Tibial nerve (tissue), 4 donors: ENCODE results near the gene BBC3. TPM values are rescaled to one million over a fixed set of nuclear protein-coding genes. Genes with fewer than 3 reads are reported as not detected.
"Not testable (repeated sequence)": the region's sequence is repeated elsewhere in the genome, so short reads cannot be mapped to it uniquely, and the experiment has no call there.

Source experiments
- DNase-seq, 2 donors: peaks; one replicate each; pipeline ENCODE4 v3.0.0-alpha.2; 2019; ENCODE audit warnings: low spot score in 2 of 2
- H3K27ac ChIP-seq, 4 donors: fragments of 200-600 bp; sonication (generic) in 3 of 4; one replicate each; pipeline ENCODE4 v1.5.1; 2017 to 2019; ENCODE audit warnings: mild to moderate bottlenecking in 1 of 4
- H3K27me3 ChIP-seq, 2 donors: fragments of 200-600 bp; sonication (generic) in 1 of 2; one replicate each; pipeline versions ENCODE4 v1.5.1 to v1.6.0; 2017 to 2019
- H3K36me3 ChIP-seq, 3 donors: fragments of 200-600 bp; sonication (generic); one replicate each; pipeline ENCODE4 v1.5.1; 2018 to 2019
- H3K4me1 ChIP-seq, 4 donors: fragments of 200-600 bp; sonication (generic) in 3 of 4; one replicate each; pipeline ENCODE4 v1.5.1; 2017 to 2019
- H3K4me3 ChIP-seq, 4 donors: fragments of 200-600 bp; sonication (generic) in 3 of 4; one replicate each; pipeline ENCODE4 v1.5.1; 2017 to 2019; ENCODE audit warnings: mild to moderate bottlenecking in 1 of 4, moderate library complexity in 1 of 4
- H3K9me3 ChIP-seq, 4 donors: fragments of 200-600 bp; sonication (generic) in 3 of 4; one replicate each; pipeline ENCODE4 v1.5.1; 2017 to 2019
- EP300 ChIP-seq, 2 donors: sonication (generic); formaldehyde crosslinking; IDR thresholded peaks; one replicate each; pipeline ENCODE4 v1.6.1; 2017; ENCODE audit warnings: antibody characterized with exemption in 2 of 2, mild to moderate bottlenecking in 1 of 2
- POLR2A ChIP-seq, 2 donors: fragments of 450-650 bp; IDR thresholded peaks; one replicate each; pipeline ENCODE4 v1.6.1; 2017; ENCODE audit warnings: antibody characterized with exemption in 2 of 2, mild to moderate bottlenecking in 2 of 2, moderate library complexity in 2 of 2
- WGBS, 2 donors: methylation state at CpG; one replicate each; pipeline ENCODE4 v1.1.5; 2018; 5-methylcytosine and 5-hydroxymethylcytosine counted together
- total RNA-seq, 4 donors: library from RNA; depleted of rRNA; stranded (reverse); fragments of >200 nt; gene quantifications; one replicate each; pipeline ENCODE4 v1.1.0, GENCODE V29; 2016
- TF ChIP-seq, protein P1 (sequence below), 5 experiments: fragments of 200-600 bp in 3 of 5; fragments of 450-650 bp in 2 of 5; sonication (generic) in 3 of 5; IDR thresholded peaks; one replicate each; pipeline ENCODE4 v1.5.1; 2016 to 2019; ENCODE audit warnings: antibody characterized with exemption in 5 of 5, mild to moderate bottlenecking in 3 of 5, moderate library complexity in 2 of 5

BBC3 gene
- total RNA-seq, 4 donors from 2014 or later = 2.8 to 11.0 (median 6.3) TPM

DNA sequence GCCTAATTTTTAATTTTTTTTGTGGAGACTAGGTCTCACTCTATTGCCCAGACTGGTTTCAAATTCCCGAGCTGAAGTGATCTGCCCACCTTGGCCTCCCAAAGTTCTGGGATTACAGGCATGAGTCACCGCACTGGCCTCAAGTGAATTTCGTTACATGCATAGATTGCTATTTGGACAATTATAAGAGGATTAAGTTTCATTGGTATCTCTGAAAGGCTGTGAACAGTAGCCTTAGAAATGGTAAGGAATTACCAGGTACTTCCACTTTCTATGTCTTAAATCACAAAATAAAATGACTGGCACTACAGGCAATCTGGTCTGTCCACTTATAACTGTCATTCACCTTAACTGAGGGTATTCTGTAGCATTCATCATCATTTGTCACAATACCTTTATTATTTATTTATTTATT lies 22.5 kb upstream of the BBC3 start:
- Histone ChIP-seq H3K9me3 (no peaks in the 10 kb centered on the region), H3K27me3 (no peaks in the 10 kb centered on the region), H3K36me3 (peaks cover 0 to 4% (median 0%) of the 10 kb centered on the region in 3 donors), H3K27ac (no peak overlapping the region), H3K4me3 (no peak overlapping the region), H3K4me1 (peaks cover 0 to 27% (median 15%) of the 10 kb centered on the region in 4 donors)
- TF ChIP-seq POLR2A (IDR thresholded peaks at IDR 0.05) = no peak
- TF ChIP-seq, protein P1, sequence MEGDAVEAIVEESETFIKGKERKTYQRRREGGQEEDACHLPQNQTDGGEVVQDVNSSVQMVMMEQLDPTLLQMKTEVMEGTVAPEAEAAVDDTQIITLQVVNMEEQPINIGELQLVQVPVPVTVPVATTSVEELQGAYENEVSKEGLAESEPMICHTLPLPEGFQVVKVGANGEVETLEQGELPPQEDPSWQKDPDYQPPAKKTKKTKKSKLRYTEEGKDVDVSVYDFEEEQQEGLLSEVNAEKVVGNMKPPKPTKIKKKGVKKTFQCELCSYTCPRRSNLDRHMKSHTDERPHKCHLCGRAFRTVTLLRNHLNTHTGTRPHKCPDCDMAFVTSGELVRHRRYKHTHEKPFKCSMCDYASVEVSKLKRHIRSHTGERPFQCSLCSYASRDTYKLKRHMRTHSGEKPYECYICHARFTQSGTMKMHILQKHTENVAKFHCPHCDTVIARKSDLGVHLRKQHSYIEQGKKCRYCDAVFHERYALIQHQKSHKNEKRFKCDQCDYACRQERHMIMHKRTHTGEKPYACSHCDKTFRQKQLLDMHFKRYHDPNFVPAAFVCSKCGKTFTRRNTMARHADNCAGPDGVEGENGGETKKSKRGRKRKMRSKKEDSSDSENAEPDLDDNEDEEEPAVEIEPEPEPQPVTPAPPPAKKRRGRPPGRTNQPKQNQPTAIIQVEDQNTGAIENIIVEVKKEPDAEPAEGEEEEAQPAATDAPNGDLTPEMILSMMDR (IDR thresholded peaks at IDR 0.05) = no peak
- TF ChIP-seq EP300 (IDR thresholded peaks at IDR 0.05) = no peak
- 72 to 74% methylated on average over 3 of the region's 3 CpGs for WGBS, 2 donors
- DNase-seq = no peak

DNA sequence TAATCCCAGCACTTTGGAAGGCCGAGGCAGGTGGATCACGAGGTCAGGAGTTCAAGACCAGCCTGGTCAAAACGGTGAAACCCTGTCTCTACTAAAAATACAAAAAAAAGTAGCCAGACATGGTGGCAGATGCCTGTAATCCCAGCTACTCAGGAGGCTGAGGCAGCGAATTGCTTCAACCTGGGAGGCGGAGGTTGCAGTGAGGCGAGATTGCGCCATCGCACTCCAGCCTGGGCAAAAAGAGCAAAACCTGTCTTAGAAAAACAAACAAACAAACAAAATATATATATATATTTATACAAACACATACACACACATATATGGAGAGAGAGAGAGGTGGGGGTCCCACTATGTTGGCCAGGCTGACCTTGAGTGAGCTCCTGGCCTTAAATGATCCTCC lies 22.0 kb upstream of the BBC3 start:
- H3K9me3 ChIP-seq, H3K36me3 ChIP-seq, H3K27ac ChIP-seq, H3K4me3 ChIP-seq, H3K27me3 ChIP-seq, DNase-seq: not testable (repeated sequence)
- 81 to 90% methylated on average over 8 of the region's 8 CpGs for WGBS, 2 donors
- H3K4me1 ChIP-seq = peaks cover 0 to 22% (median 11%) of the 10 kb centered on the region in 4 donors

DNA sequence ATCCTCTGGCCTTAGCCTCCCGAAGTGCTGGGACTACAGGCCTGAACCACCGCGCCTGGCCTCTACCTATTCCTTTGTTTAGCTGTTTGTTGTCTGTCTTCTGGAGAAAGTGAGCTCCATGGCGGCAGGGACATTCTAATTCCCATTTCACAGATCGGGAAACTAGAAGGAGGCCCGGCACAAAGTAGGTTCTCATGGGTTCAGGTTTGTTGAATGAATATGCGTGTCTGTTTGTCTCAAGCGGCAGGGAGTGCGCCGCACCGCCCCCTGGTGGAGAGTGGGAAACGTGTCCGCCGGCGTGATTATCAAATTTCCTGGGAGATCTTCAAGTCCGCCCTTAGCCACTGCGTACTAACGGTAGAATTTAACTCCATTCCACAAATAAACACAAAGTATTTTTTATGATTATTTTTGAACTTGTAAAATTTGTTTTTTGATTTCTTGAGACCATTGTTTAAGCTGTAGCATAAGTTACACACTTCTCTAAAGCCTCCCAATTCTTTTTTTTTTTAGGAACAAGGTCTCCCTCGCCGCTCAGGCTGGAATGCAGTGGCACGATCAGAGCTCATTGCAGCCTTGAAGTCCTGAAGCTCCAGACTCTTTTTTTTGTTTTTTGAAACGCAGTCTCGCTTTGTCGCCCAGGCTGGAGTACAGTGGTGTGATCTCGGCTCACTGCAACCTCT lies 16.4 kb upstream of the BBC3 start:
- no peak overlapping the region for H3K4me3 ChIP-seq
- WGBS, 2 donors = 29 to 32% methylated on average over 25 of the region's 25 CpGs
- no peak overlapping the region for H3K27ac ChIP-seq

DNA sequence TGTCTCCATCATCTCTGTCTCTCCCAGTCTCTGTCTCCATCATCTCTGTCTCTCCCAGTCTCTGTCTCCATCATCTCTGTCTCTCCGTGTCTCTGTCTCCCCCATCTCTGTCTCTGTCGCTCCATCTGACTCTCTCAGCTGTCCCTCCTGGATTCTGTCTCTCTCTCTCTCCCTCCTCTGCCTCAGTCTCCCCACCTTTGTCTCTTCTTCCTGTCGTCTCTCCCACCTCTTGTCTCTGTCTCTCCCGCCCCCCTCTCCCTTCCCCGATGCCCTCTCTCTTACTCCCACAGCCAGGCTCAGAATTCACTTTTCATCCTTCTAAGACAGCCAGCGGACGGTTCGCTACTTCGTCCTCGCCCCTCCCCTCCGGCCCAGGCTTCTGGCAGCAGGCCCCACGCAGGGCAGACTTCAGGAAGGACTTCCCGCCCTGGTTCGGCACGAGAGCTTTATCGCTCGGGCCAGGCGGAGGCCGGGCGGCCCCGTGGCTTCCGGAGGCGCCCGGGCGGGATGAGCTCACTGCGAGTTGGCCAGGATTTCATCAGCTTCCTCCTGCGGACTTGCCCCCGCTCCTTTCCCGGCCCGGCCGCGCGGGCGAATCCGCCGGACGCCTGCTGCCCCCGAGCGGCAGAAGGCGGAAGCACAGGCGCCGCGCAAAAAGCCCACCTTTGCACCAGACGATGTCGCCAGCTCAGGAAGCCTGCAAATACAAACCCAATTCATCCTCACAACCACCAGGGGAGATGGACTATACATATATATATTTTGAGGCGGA lies 13.0 kb upstream of the BBC3 start:
- TF ChIP-seq POLR2A (IDR thresholded peaks at IDR 0.05) (peak in 1 of 2 donors; percentile 16), EP300 (IDR thresholded peaks at IDR 0.05) (peak; percentile 63 to 90)
- TF ChIP-seq, protein P1 (IDR thresholded peaks at IDR 0.05) = peak; percentile 99 to 100 (median 99)
- H3K36me3 ChIP-seq = no peaks in the 10 kb centered on the region
- peak; percentile 75 to 77 for DNase-seq
- 3 to 4% methylated on average over 17 to 30 of the region's 46 CpGs for WGBS, 2 donors
- no peaks in the 10 kb centered on the region for H3K9me3 ChIP-seq
- H3K27ac ChIP-seq = peak overlapping the region in 2 of 4 donors; percentile 60 to 73
- H3K27me3 ChIP-seq = peaks cover 0 to 12% of the 10 kb centered on the region in 2 donors
- H3K4me3 ChIP-seq = peak overlapping the region in 2 of 4 donors; percentile 40 to 44
- peaks cover 0 to 54% (median 28%) of the 10 kb centered on the region in 4 donors for H3K4me1 ChIP-seq

More for the DNA sequence above, 16.4 kb upstream of the BBC3 start:
- Histone ChIP-seq H3K27me3 (no peaks in the 10 kb centered on the region), H3K9me3 (no peaks in the 10 kb centered on the region), H3K36me3 (no peaks in the 10 kb centered on the region), H3K4me1 (peaks cover 0 to 38% (median 15%) of the 10 kb centered on the region in 4 donors)
- DNase-seq = peak; percentile 67 to 79
- TF ChIP-seq EP300 (IDR thresholded peaks at IDR 0.05) = no peak
- TF ChIP-seq, protein P1 (IDR thresholded peaks at IDR 0.05) = peak; percentile 82 to 94 (median 86)

DNA sequence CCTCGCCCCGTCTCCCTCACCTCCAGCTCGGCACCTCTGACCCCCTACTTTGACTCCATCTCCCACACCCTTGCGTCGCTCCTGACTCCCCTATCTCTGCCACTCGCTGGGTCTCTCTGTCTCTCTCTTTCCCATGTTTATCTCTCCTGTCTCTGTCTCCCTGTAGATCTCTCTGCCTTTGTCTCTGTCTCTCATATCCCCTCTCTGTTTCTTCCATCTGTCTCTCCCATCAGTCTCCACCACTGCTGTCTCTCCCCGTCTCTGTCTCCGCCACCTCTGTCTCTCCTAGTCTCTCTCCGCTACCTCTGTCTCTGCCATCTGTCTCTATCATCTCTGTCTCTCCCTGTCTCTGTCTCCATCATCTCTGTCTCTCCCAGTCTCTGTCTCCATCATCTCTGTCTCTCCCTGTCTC lies 12.4 kb upstream of the BBC3 start:
- Histone ChIP-seq H3K4me1 (peaks cover 0 to 55% (median 28%) of the 10 kb centered on the region in 4 donors), H3K27me3 (peaks cover 0 to 12% of the 10 kb centered on the region in 2 donors), H3K4me3 (peak overlapping the region in 1 of 4 donors; percentile 27), H3K36me3 (no peaks in the 10 kb centered on the region), H3K27ac (peak overlapping the region in 3 of 4 donors; percentile 14 to 73 (median 60)), H3K9me3 (no peaks in the 10 kb centered on the region)
- TF ChIP-seq POLR2A (IDR thresholded peaks at IDR 0.05) = no peak
- TF ChIP-seq EP300 (IDR thresholded peaks at IDR 0.05) = no peak
- TF ChIP-seq, protein P1 (IDR thresholded peaks at IDR 0.05) = no peak
- DNase-seq = no peak
- 17% methylated on average over 7 to 9 of the region's 9 CpGs for WGBS, 2 donors
